ENCODE data around the gene NUDT15. TPM values are rescaled to one million over a fixed set of nuclear protein-coding genes. Genes with fewer than 3 reads are reported as not detected.

The NUDT15 gene
- total and polyA plus RNA-seq, 9 donors: 6.1 to 11.4 (median 9.7) TPM

DNA sequence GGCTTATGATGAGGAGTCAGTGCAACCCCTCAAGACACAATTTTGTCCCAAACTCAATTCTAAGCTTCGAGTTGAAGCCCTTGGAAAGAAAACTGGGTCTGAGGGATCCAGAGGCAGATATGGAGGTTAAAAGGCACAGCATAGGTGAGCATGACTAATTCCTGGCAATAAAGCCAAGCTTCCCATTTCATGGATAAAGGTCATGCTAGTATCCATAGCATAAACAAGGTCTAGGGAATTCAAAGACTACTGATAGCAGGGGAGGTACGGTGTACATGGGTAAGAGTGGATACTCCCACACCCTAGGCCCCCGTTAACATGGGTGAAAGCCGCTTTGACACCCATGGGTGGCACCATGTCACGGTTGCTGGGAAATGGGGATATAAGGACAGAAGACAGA lies 33.4 kb downstream of the NUDT15 start:
- WGBS, 3 donors: 78 to 97% (median 87%) methylated on average over 5 of the region's 5 CpGs
- intact Hi-C loops (cut with DNase I): no loop called here
- H3K4me1 ChIP-seq (ENCODE audit: insufficient read depth): no peaks in the 10 kb centered on the region
- H3K27me3 ChIP-seq: no peaks in the 10 kb centered on the region
- no peaks in the 10 kb centered on the region for H3K36me3 ChIP-seq
- no peak for DNase-seq
- peaks cover 0 to 26% of the 10 kb centered on the region in 2 donors for H3K9me3 ChIP-seq
- TF ChIP-seq POLR2A (IDR thresholded peaks at IDR 0.05): no peak
- TF ChIP-seq EP300 (IDR thresholded peaks at IDR 0.05): no peak
- TF ChIP-seq, protein P1, sequence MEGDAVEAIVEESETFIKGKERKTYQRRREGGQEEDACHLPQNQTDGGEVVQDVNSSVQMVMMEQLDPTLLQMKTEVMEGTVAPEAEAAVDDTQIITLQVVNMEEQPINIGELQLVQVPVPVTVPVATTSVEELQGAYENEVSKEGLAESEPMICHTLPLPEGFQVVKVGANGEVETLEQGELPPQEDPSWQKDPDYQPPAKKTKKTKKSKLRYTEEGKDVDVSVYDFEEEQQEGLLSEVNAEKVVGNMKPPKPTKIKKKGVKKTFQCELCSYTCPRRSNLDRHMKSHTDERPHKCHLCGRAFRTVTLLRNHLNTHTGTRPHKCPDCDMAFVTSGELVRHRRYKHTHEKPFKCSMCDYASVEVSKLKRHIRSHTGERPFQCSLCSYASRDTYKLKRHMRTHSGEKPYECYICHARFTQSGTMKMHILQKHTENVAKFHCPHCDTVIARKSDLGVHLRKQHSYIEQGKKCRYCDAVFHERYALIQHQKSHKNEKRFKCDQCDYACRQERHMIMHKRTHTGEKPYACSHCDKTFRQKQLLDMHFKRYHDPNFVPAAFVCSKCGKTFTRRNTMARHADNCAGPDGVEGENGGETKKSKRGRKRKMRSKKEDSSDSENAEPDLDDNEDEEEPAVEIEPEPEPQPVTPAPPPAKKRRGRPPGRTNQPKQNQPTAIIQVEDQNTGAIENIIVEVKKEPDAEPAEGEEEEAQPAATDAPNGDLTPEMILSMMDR (IDR thresholded peaks at IDR 0.05): no peak
- no peak overlapping the region for H3K27ac ChIP-seq
- no peak overlapping the region for H3K4me3 ChIP-seq

GRCh38 chr13:48072304-48072703 lies 34.8 kb downstream of the NUDT15 start:
- Histone ChIP-seq H3K4me1 (ENCODE audit: insufficient read depth) (no peaks in the 10 kb centered on the region), H3K36me3 (no peaks in the 10 kb centered on the region), H3K9me3 (peaks cover 0 to 23% of the 10 kb centered on the region in 2 donors), H3K27ac (no peak overlapping the region), H3K4me3 (no peak overlapping the region), H3K27me3 (no peaks in the 10 kb centered on the region)
- intact Hi-C loops (cut with DNase I): no loop called here
- DNase-seq: no peak
- TF ChIP-seq, protein P1 (IDR thresholded peaks at IDR 0.05): no peak
- TF ChIP-seq POLR2A (IDR thresholded peaks at IDR 0.05) (no peak), EP300 (IDR thresholded peaks at IDR 0.05) (no peak)
- 95 to 97% (median 97%) methylated on average over 3 of the region's 3 CpGs for WGBS, 3 donors

GRCh38 chr13:48072787-48073186 lies 35.3 kb downstream of the NUDT15 start:
- WGBS, 3 donors: 99 to 100% (median 100%) methylated on average over 2 of the region's 2 CpGs
- intact Hi-C loops (cut with DNase I): no loop called here
- DNase-seq: no peak
- Histone ChIP-seq H3K36me3 (no peaks in the 10 kb centered on the region), H3K4me1 (ENCODE audit: insufficient read depth) (no peaks in the 10 kb centered on the region), H3K27me3 (no peaks in the 10 kb centered on the region), H3K9me3 (peaks cover 0 to 23% of the 10 kb centered on the region in 2 donors), H3K4me3 (no peak overlapping the region), H3K27ac (no peak overlapping the region)
- TF ChIP-seq, protein P1 (IDR thresholded peaks at IDR 0.05): no peak
- no peak for TF ChIP-seq POLR2A (IDR thresholded peaks at IDR 0.05)

GRCh38 chr13:48074006-48074405 lies 36.5 kb downstream of the NUDT15 start:
- Histone ChIP-seq H3K36me3 (no peaks in the 10 kb centered on the region), H3K27me3 (no peaks in the 10 kb centered on the region), H3K4me3 (no peak overlapping the region), H3K27ac (no peak overlapping the region), H3K4me1 (ENCODE audit: insufficient read depth) (no peaks in the 10 kb centered on the region), H3K9me3 (peaks cover 0 to 23% of the 10 kb centered on the region in 2 donors)
- TF ChIP-seq, protein P1 (IDR thresholded peaks at IDR 0.05): no peak
- no peak for TF ChIP-seq EP300 (IDR thresholded peaks at IDR 0.05)
- TF ChIP-seq POLR2A (IDR thresholded peaks at IDR 0.05): no peak
- no peak for DNase-seq
- intact Hi-C loops (cut with DNase I): no loop called here
- WGBS, 3 donors: 91 to 96% (median 92%) methylated on average over 2 of the region's 2 CpGs

Measured in ovary (tissue), 9 donors.